Activated CD8-positive, alpha-beta memory T cell treated with anti-CD3 and anti-CD28 coated beads, Interleukin-2, amount 50 U/mL, for 1 hour (primary cell): ENCODE measurements around the gene SLC35F1.

Experiments used
- DNase-seq: peaks from one replicate; pipeline ENCODE4 v3.0.0-alpha.2; 2020; ENCODE audit errors: extremely low read depth

The SLC35F1 gene

DNA sequence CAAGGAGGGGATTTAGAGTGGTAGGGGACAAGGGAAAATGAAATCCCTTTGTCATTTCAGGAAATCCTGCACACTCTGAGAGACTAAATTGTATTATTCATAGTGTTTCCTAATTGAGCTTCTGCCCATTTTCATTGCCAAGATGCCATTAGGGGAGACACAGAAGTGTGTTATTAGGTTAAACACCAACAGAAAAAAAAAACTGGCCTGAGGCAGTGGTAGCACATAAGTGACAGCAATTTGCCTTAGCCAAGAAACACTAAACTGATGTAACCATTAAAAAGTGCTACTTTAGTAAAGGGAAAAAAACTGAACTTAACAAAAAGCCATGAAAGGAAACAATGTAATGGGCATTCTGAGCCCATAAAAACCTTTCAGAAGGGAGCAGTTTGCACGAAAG, 370.6 kb downstream of the SLC35F1 start:
- DNase-seq: no peak

DNA sequence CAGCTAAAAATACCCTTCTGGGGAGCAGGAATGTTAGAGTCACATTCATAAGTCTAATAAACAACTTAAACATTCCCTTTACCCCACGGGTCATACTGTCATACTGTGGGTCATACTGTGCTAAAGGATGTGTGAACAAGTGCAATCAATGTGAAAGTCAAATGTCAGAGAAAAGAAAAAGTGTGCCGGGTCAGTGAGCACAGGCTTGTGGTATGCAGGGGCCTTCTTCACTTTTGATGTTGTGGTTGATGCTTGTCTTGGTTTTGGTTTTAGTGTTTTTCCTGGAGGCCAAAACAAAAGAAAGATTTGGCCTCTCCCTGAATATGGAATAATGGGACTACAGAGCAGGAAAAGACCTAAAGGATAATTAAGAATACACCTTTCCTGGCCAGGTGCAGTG, 373.1 kb downstream of the SLC35F1 start:
- no peak for DNase-seq

GRCh38 chr6:118281291-118281690, 374.2 kb downstream of the SLC35F1 start:
- no peak for DNase-seq

- peak; percentile 14 for DNase-seq
Observed at GRCh38 chr6:118283766-118284165, 376.7 kb downstream of the SLC35F1 start.

GRCh38 chr6:118284736-118285360, 377.8 kb downstream of the SLC35F1 start:
- DNase-seq: no peak

GRCh38 chr6:118285791-118286190, 378.7 kb downstream of the SLC35F1 start:
- DNase-seq: no peak

- no peak for DNase-seq
Observed at GRCh38 chr6:118288355-118289124, 381.5 kb downstream of the SLC35F1 start.

DNA sequence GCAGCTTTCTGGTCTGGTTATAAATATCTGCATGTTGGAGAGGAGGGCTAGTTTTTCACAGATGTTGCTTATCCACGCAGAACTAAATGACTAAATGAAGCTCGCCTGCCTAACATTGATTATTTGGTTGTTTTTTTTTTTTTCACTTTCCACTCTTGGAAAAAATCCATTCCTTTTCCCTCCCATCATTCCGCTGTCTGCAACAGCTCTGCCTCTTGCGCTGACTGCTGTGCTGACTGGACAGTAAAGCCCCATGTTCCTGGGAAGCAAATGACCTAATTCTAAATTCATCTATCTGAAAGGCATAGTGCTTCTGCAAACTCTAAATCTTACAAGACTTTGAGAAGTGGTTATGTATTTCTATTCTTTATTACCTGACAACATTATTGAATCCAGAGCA, 385.5 kb downstream of the SLC35F1 start:
- DNase-seq: no peak

DNA sequence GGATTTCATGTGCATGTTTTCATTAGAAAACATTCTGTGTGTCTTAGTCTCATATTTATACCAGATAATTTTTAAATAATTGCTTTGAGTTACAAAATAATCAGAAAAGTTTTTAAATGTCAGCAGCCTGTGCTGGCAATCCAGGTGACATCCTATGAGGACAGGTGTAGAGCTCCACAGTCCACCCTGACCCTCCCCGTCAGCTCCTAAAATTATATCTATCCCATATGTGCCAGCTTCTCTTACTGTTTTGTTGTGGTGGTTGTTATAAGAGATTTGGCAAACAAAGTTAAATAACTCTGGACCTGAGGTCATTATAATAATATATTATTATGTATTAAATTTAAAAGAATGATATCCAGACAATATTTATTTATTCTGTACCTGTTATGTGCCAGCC, 387.8 kb downstream of the SLC35F1 start:
- DNase-seq: no peak

DNA sequence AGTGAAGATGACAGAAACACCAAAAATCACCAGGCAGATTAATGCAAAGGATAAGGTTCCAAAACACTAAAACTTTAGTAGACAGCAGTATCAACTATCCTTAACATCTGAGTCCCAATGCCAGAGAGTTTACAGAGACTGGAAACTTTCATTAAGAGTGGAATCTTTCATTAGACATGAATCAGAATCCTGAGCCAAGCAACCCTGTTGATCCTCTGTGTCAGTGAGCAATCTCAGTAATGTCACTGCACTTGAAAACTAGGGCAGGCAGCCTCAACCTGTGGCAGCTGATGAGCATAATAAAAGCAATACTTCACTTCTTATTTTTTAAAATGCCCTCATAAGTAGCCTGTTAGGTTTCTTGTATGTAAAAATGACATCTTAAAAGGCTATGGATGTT, 388.3 kb downstream of the SLC35F1 start:
- no peak for DNase-seq

DNA sequence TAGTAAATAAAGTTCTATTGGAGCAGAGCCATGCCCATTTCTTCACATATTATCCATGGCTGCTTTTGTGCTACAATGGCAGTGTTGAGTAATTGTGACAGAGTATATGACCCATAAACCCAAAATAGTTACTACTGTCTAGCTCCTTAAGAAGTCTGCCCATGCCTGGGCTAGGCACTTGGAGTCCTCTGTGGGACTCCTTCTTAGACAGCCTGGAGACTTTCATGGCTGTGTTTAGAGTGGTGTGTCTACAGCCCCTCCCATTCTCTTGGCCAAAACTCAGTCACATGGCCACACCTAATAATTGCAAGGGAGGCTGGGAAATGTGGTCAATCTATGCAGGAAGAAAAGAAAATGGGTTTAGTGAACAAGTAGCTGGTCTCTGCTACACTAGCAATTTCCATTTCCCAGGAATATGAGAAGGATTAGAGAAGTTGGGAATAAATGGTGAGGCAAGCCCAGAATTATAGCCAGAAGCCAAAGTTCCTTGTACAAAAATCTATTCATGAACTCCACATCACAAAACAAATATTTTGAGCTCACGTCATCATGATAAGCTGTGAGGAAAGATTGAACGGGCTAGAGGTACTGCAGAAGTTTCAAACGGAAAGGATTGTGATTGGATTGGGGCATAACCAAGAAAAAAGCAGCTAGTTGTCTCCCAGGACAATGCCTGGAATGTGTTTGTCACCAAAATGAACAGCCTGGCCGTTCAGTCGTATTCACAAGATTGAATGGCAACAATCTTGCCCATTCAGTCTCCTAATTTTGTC, 389.3 kb downstream of the SLC35F1 start:
- DNase-seq: no peak

GRCh38 chr6:118297821-118298220, 390.8 kb downstream of the SLC35F1 start:
- DNase-seq: no peak

- DNase-seq: no peak
Observed at GRCh38 chr6:118298476-118299427, 391.7 kb downstream of the SLC35F1 start.

DNA sequence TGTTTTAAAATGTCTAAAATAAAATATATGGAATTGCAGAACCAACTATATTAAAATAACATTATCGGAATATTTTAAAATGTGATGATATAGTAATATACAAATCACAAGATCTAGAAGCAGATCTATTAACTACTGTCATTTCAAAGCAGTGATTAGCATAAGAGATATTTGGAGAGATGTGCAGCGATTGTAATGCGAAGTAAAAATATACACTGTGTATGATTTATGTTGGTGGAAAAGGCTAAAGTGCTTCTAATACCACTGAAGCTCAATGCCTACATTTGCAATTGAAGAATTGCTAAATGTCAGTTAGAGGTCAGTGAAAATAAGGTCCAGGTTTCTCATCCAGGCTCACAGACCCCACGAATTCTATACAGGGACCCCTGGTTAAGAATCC, 392.4 kb downstream of the SLC35F1 start:
- DNase-seq: no peak

- DNase-seq: no peak
Observed at GRCh38 chr6:118304321-118304720, 397.3 kb downstream of the SLC35F1 start.

GRCh38 chr6:118305081-118305480, 398.0 kb downstream of the SLC35F1 start:
- DNase-seq: no peak

- DNase-seq: no peak
Observed at GRCh38 chr6:118306392-118307238, 399.6 kb downstream of the SLC35F1 start.

DNA sequence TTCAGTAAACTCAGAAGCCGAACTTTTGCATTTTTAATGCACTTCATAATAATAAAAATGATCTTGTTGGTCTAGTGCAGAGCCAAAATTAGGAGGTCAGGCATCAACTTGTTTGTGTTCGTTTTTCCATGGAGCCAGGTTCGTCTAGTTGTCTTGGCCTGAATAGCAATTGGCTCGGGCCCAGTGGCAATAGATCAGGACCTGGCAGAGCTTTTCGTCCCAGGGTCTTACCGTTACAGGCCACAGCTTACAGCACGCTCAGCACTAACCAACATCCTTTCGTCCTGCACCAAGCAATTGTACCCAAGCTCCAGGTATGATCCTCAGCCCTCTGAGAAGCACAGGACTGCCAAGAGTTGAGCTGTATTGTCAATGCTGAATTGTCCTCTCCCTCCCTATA, 400.5 kb downstream of the SLC35F1 start:
- no peak for DNase-seq

GRCh38 chr6:118309337-118310093, 402.5 kb downstream of the SLC35F1 start:
- DNase-seq: no peak

GRCh38 chr6:118313208-118313607, 406.1 kb downstream of the SLC35F1 start:
- DNase-seq: no peak
